Panc1 (cell line): ENCODE data around the gene TMEM45B. TPM values are rescaled to one million over a fixed set of nuclear protein-coding genes. Genes with fewer than 3 reads are reported as not detected.

Source experiments
- ATAC-seq: fragments of 200-7000 bp; cut with Tn5 transposase; 2 replicates; pipeline ENCODE4 v1.9.1; 2020; ENCODE audit warnings: mild to moderate bottlenecking, moderate library complexity
- Bru-seq: library from RNA; stranded (reverse); fragments of 400-500 nt; gene quantifications from one replicate; lab custom pipeline; 2021; lab: Mats Ljungman, UMichigan
- BruChase-seq, 2 experiments: library from RNA; stranded (reverse); fragments of 400-500 nt; gene quantifications; one replicate each; lab custom pipeline; 2021; lab: Mats Ljungman, UMichigan
- BruUV-seq: library from RNA; stranded (reverse); fragments of 400-500 nt; replicated peaks from 2 replicates; lab custom pipeline; 2021; lab: Mats Ljungman, UMichigan
- CTCF ChIA-PET: fragments of 300-600 bp; sonication (Branson Sonifier 250); formaldehyde crosslinking; loops from one replicate; lab custom pipeline; 2022; ENCODE audit warnings: antibody characterized with exemption; lab: Charles Lee
- POLR2A ChIA-PET: fragments of 300-600 bp; sonication (Branson Sonifier 250); formaldehyde crosslinking; loops from one replicate; lab custom pipeline; 2022; ENCODE audit warnings: antibody characterized with exemption; lab: Charles Lee
- DNase-seq: peaks from one replicate; pipeline ENCODE4 v3.0.0-alpha.2; 2010; ENCODE audit warnings: low read depth, low spot score
- H3K27ac ChIP-seq: 2 replicates; pipeline ENCODE4 v1.5.1; 2011; ENCODE audit warnings: mild to moderate bottlenecking, low read length, inconsistent platforms
- H3K27me3 ChIP-seq: fragments of 200-500 bp; sonication (Bioruptor generic); 2 replicates; pipeline ENCODE4 v1.6.0; 2014; ENCODE audit warnings: low read length, inconsistent platforms; ENCODE audit not compliant: control insufficient read depth, insufficient read depth
- H3K36me3 ChIP-seq: fragments of 200-500 bp; sonication (Bioruptor generic); 2 replicates; pipeline ENCODE4 v1.5.1; 2014; ENCODE audit warnings: inconsistent platforms, mild to moderate bottlenecking, low read length, moderate library complexity; ENCODE audit not compliant: control insufficient read depth, insufficient read depth
- H3K4me1 ChIP-seq: 2 replicates; pipeline ENCODE4 v1.5.1; 2011; ENCODE audit warnings: inconsistent platforms, mild to moderate bottlenecking, low read length, moderate library complexity; ENCODE audit not compliant: control insufficient read depth, insufficient read depth
- H3K4me3 ChIP-seq, 2 experiments: 2 replicates each; pipeline ENCODE4 v1.5.1; 2011 to 2012; ENCODE audit warnings: low read depth in 2 of 2, low read length in 2 of 2, mild to moderate bottlenecking in 2 of 2, inconsistent platforms in 1 of 2, moderate library complexity in 1 of 2
- H3K9me3 ChIP-seq: fragments of 200-500 bp; sonication (Bioruptor generic); 2 replicates; pipeline ENCODE4 v1.5.1; 2014; ENCODE audit warnings: low read depth, mild to moderate bottlenecking, inconsistent platforms, low read length, moderate library complexity; ENCODE audit not compliant: control insufficient read depth, insufficient read depth
- POLR2AphosphoS5 ChIP-seq: IDR thresholded peaks from 2 replicates; pipeline ENCODE4 v1.6.1; 2012; ENCODE audit warnings: mild to moderate bottlenecking, low read depth, low read length, moderate library complexity
- SIN3A ChIP-seq: IDR thresholded peaks from 2 replicates; pipeline ENCODE4 v1.6.1; 2012; ENCODE audit warnings: low read depth, mild to moderate bottlenecking, low read length, moderate library complexity, borderline replicate concordance; ENCODE audit not compliant: insufficient read depth
- TCF7L2 ChIP-seq: IDR thresholded peaks from 2 replicates; pipeline ENCODE4 v1.6.1; 2011; ENCODE audit warnings: mild to moderate bottlenecking, low read depth, low read length, inconsistent platforms
- in situ Hi-C: cut with HindIII; loops from 2 replicates; pipeline ENCODE4 v1.10.0; 2016; ENCODE audit warnings: low sequenced_read_pairs, low pct_unique_long_range_greater_than_20kb
- intact Hi-C: fragments of 100-400 bp; cut with micrococcal nuclease; formaldehyde crosslinking; loops from one replicate; pipeline ENCODE4 v1.10.0; 2022; ENCODE audit not compliant: unreplicated experiment
- long read RNA-seq: library from polyadenylated mRNA; unstranded; transcript quantifications from one replicate; pipeline ENCODE4 v2.0.0, GENCODE V29; 2021; ENCODE audit not compliant: unreplicated experiment
- polyA plus RNA-seq: library from polyadenylated mRNA; unstranded; fragments of >200 nt; gene quantifications from one replicate; pipeline ENCODE4 v1.2.1, GENCODE V29; 2012; ENCODE audit warnings: missing spikeins; ENCODE audit not compliant: insufficient read length
- total RNA-seq: library from RNA; stranded (reverse); gene quantifications from one replicate; pipeline ENCODE4 v1.2.1, GENCODE V29; 2021; ENCODE audit not compliant: unreplicated experiment
- TF ChIP-seq, protein P1 (sequence below): fragments of 450-650 bp; IDR thresholded peaks from 2 replicates; pipeline ENCODE4 v1.5.1; 2017; ENCODE audit warnings: mild to moderate bottlenecking
- TF ChIP-seq, protein P2 (sequence below), 2 experiments: IDR thresholded peaks; 2 replicates each; pipeline ENCODE4 v1.6.1; 2011 to 2012; ENCODE audit warnings: low read depth in 2 of 2, control low read depth in 1 of 2, low read length in 1 of 2, mild to moderate bottlenecking in 1 of 2, moderate library complexity in 1 of 2; ENCODE audit not compliant: insufficient read depth in 1 of 2

Gene TMEM45B
- 2.6 TPM for total RNA-seq
- polyA plus RNA-seq, result 1.7 TPM
- percentile 41 among the genes with signal in this experiment for Bru-seq, nascent RNA
- percentile 36 among the genes with signal in this experiment for BruChase-seq, experiment 1, labeled RNA remaining after a 2-hour chase
- BruChase-seq, experiment 2, labeled RNA remaining after a 6-hour chase, result percentile 41 among the genes with signal in this experiment
- long read RNA-seq, transcript TMEM45B-201 (6 exons, 2,234 nt), result major isoform, 6 of 18 reads
- long read RNA-seq, partial matches to known transcripts, result 2 of 18 reads
- long read RNA-seq, other reads (novel, unspliced or antisense), result 10 of 18 reads

DNA sequence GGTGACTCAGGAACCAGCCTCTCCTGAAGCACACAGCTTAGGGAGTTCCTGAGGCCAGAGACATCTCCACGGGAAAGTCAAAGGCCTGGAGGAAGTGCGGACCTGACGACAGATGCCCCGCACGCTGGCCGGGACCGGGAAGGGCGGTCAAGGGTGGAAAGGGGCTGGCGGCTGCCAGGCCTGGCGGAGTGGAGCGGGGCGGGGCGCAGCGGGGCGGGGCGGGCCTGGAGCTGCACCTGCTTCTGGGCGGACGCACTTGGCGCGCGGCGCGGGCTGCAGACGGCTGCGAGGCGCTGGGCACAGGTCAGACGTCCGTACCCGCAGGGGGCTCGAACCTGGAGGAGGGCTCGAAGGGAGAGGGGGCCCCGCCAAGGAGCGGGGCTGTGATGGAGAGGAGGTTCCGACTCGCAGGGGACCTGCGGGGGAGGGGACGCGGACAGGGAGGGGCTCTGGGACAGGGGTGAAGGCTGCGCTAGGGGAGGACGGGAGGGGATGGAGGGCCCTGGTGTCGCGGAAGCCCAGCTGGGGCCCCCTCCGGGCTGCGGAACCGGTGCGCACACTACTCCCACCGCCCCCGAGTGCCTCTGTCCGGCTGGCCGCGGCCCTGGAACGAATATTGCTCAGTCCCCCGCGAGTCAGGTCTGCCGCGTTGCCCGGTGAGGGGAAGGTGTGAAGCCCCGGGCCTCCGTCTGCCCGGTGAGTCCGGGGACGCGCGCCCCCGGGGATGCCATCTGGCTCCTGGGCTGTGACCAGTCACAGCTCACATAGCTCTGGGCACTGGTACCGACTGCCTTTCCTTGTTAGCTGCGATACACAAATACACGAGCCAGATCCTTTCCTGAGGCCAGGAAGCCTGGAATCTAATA lies at the start of gene TMEM45B:
Gene TMEM45B (plus strand): TSS at position 253 of the 866 bp plus-strand sequence. CDS start 36,635 bp downstream, outside the sequence.
- in situ Hi-C loops (no loop called here), intact Hi-C loops (no loop called here)
- H3K27ac ChIP-seq, result no peak within 1 kb of the TSS
- H3K4me3 ChIP-seq, result peak within 1 kb of the TSS; percentile 34 to 46
- BruUV-seq, result no TSS peak
- H3K36me3 ChIP-seq, result no peaks in the 10 kb centered on the region
- no peak for DNase-seq
- H3K9me3 ChIP-seq, result no peaks in the 10 kb centered on the region
- H3K27me3 ChIP-seq, result peaks cover 18% of the 10 kb centered on the region
- ATAC-seq, result peak; percentile 70
- ChIA-PET POLR2A (interaction anchor here (0.7 kb wide), 1 partner anchor 31 kb away, joined by 3 read pairs; no protein-coding TSS in a partner anchor), CTCF (no interaction called here)
- TF ChIP-seq, protein P1, sequence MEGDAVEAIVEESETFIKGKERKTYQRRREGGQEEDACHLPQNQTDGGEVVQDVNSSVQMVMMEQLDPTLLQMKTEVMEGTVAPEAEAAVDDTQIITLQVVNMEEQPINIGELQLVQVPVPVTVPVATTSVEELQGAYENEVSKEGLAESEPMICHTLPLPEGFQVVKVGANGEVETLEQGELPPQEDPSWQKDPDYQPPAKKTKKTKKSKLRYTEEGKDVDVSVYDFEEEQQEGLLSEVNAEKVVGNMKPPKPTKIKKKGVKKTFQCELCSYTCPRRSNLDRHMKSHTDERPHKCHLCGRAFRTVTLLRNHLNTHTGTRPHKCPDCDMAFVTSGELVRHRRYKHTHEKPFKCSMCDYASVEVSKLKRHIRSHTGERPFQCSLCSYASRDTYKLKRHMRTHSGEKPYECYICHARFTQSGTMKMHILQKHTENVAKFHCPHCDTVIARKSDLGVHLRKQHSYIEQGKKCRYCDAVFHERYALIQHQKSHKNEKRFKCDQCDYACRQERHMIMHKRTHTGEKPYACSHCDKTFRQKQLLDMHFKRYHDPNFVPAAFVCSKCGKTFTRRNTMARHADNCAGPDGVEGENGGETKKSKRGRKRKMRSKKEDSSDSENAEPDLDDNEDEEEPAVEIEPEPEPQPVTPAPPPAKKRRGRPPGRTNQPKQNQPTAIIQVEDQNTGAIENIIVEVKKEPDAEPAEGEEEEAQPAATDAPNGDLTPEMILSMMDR, result no peak
- TF ChIP-seq POLR2AphosphoS5 (no peak), SIN3A (no peak), TCF7L2 (no peak)
- TF ChIP-seq, protein P2, sequence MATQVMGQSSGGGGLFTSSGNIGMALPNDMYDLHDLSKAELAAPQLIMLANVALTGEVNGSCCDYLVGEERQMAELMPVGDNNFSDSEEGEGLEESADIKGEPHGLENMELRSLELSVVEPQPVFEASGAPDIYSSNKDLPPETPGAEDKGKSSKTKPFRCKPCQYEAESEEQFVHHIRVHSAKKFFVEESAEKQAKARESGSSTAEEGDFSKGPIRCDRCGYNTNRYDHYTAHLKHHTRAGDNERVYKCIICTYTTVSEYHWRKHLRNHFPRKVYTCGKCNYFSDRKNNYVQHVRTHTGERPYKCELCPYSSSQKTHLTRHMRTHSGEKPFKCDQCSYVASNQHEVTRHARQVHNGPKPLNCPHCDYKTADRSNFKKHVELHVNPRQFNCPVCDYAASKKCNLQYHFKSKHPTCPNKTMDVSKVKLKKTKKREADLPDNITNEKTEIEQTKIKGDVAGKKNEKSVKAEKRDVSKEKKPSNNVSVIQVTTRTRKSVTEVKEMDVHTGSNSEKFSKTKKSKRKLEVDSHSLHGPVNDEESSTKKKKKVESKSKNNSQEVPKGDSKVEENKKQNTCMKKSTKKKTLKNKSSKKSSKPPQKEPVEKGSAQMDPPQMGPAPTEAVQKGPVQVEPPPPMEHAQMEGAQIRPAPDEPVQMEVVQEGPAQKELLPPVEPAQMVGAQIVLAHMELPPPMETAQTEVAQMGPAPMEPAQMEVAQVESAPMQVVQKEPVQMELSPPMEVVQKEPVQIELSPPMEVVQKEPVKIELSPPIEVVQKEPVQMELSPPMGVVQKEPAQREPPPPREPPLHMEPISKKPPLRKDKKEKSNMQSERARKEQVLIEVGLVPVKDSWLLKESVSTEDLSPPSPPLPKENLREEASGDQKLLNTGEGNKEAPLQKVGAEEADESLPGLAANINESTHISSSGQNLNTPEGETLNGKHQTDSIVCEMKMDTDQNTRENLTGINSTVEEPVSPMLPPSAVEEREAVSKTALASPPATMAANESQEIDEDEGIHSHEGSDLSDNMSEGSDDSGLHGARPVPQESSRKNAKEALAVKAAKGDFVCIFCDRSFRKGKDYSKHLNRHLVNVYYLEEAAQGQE (IDR thresholded peaks at IDR 0.05; ENCODE audit: insufficient read depth in 1 of 2, low read depth in 2 of 2, low read length in 1 of 2), result no peak
- 0 out of 2 replicates have a peak, but pooled peaks cover 6% of the 10 kb centered on the region for H3K4me1 ChIP-seq

DNA sequence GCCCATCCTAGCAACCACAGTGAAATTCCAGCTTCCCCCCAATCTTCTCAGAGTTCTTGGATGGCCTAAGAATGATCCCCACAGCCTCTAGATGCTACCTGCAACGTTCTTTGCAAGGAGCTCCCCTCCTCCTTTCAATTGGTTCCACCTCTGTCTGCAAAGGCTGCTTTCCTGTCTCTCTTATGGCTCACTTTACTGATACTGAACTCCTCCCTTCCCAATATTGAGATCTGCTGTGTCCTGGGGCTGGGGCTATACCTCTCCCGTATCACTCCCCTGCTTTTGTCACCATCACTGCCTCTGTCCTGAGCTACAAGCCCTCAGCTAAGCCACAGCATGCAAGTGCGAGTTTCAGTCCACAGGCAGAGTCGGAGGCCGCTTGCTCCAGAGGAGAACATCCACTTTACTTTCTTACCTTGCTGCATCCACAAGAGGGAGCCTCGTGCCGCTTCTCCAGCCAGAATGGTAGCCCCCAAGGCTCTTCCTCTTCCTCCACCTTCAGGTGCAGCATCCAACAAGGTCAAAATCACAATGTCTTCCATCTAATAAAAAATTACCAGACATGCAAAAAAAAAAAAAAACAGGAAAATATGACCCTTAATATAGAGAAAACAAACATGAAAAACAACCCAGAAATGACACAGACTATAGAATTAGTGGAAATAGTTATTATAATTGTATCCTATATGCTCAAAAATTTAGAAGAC lies 48.6 kb upstream of the TMEM45B start:
- in situ Hi-C loops, result no loop called here

More for the DNA sequence above, 48.6 kb upstream of the TMEM45B start:
- Histone ChIP-seq H3K4me3 (peak overlapping the region in 1 of 2 experiments; percentile 9; a peak in 1 of 4 replicates), H3K36me3 (no peaks in the 10 kb centered on the region), H3K4me1 (no peaks in the 10 kb centered on the region; the same call in 1 of the 2 replicates), H3K9me3 (no peaks in the 10 kb centered on the region), H3K27me3 (no peaks in the 10 kb centered on the region), H3K27ac (no peak overlapping the region)
- ChIA-PET CTCF (interaction anchor here (0.6 to 0.7 kb wide), 3 partner anchors 64 to 194 kb away, joined by 3 to 4 read pairs (median 4); no protein-coding TSS in a partner anchor), POLR2A (interaction anchor here (0.6 kb wide), 2 partner anchors 13 to 445 kb away, joined by 3 to 11 read pairs; no protein-coding TSS in a partner anchor)
- TF ChIP-seq, protein P1, result peak; percentile 87
- TF ChIP-seq, protein P2 (IDR thresholded peaks at IDR 0.05; ENCODE audit: insufficient read depth in 1 of 2, low read depth in 2 of 2, low read length in 1 of 2), result no peak
- no peak for DNase-seq
- BruUV-seq, result no TSS peak
- intact Hi-C loops, result no loop called here
- ATAC-seq, result peak; percentile 94
